Neuron (in vitro differentiated cells): ENCODE measurements around the gene EEF1AKMT3.

Source experiments
- H2AFZ ChIP-seq: one replicate; pipeline ENCODE4 v1.6.1; 2013; ENCODE audit warnings: low read depth, mild to moderate bottlenecking, inconsistent platforms, low read length, moderate library complexity
- H3K27me3 ChIP-seq: one replicate; pipeline ENCODE4 v1.6.1; 2013; ENCODE audit warnings: low read length; ENCODE audit not compliant: insufficient read depth
- H3K36me3 ChIP-seq: one replicate; pipeline ENCODE4 v1.6.1; 2013; ENCODE audit warnings: low read length; ENCODE audit not compliant: insufficient read depth
- H3K4me1 ChIP-seq: one replicate; pipeline ENCODE4 v1.6.1; 2013; ENCODE audit warnings: low read length; ENCODE audit not compliant: insufficient read depth
- H3K4me3 ChIP-seq: 2 replicates; pipeline ENCODE4 v1.5.1; 2013; ENCODE audit warnings: mild to moderate bottlenecking, low read length, moderate library complexity
- H3K9me3 ChIP-seq: one replicate; pipeline ENCODE4 v1.6.1; 2013; ENCODE audit warnings: low read length

The EEF1AKMT3 gene

GRCh38 chr12:57730336-57731067 lies 41.9 kb upstream of the EEF1AKMT3 start:
- Histone ChIP-seq H3K27me3 (no peaks in the 10 kb centered on the region), H3K4me3 (no peak overlapping the region), H2AFZ (no peak overlapping the region), H3K9me3 (peaks cover 3% of the 10 kb centered on the region), H3K4me1 (peaks cover 9% of the 10 kb centered on the region), H3K36me3 (peaks cover 22% of the 10 kb centered on the region)

- H3K27me3 ChIP-seq = no peaks in the 10 kb centered on the region
- no peak overlapping the region for H3K4me3 ChIP-seq
- H3K36me3 ChIP-seq = peaks cover 17% of the 10 kb centered on the region
- no peak overlapping the region for H2AFZ ChIP-seq
- H3K4me1 ChIP-seq = peaks cover 19% of the 10 kb centered on the region
- no peaks in the 10 kb centered on the region for H3K9me3 ChIP-seq
Measured at GRCh38 chr12:57731411-57732080, 40.9 kb upstream of the EEF1AKMT3 start.

GRCh38 chr12:57732270-57732669 lies 40.1 kb upstream of the EEF1AKMT3 start:
- Histone ChIP-seq H2AFZ (no peak overlapping the region), H3K36me3 (peaks cover 13% of the 10 kb centered on the region), H3K4me1 (peaks cover 25% of the 10 kb centered on the region), H3K4me3 (no peak overlapping the region), H3K27me3 (no peaks in the 10 kb centered on the region), H3K9me3 (no peaks in the 10 kb centered on the region)

- Histone ChIP-seq H3K4me1 (peaks cover 27% of the 10 kb centered on the region), H2AFZ (no peak overlapping the region), H3K4me3 (no peak overlapping the region), H3K27me3 (no peaks in the 10 kb centered on the region), H3K9me3 (no peaks in the 10 kb centered on the region), H3K36me3 (peaks cover 13% of the 10 kb centered on the region)
Measured at GRCh38 chr12:57732726-57733593, 39.5 kb upstream of the EEF1AKMT3 start.

GRCh38 chr12:57733928-57734327 lies 38.5 kb upstream of the EEF1AKMT3 start:
- Histone ChIP-seq H3K9me3 (no peaks in the 10 kb centered on the region), H3K4me3 (no peak overlapping the region), H3K36me3 (peaks cover 13% of the 10 kb centered on the region), H3K4me1 (peaks cover 28% of the 10 kb centered on the region), H2AFZ (no peak overlapping the region), H3K27me3 (no peaks in the 10 kb centered on the region)

- H3K36me3 ChIP-seq = peaks cover 9% of the 10 kb centered on the region
Measured at GRCh38 chr12:57734591-57734990, 37.8 kb upstream of the EEF1AKMT3 start.

GRCh38 chr12:57735198-57735855 lies 37.1 kb upstream of the EEF1AKMT3 start:
- peaks cover 6% of the 10 kb centered on the region for H3K36me3 ChIP-seq
- peak overlapping the region; percentile 14 for H2AFZ ChIP-seq
- peaks cover 38% of the 10 kb centered on the region for H3K4me1 ChIP-seq
- H3K9me3 ChIP-seq = no peaks in the 10 kb centered on the region
- H3K4me3 ChIP-seq = peak overlapping the region; percentile 16
- H3K27me3 ChIP-seq = no peaks in the 10 kb centered on the region

More at GRCh38 chr12:57734591-57734990, 37.8 kb upstream of the EEF1AKMT3 start:
- H3K4me1 ChIP-seq = peaks cover 34% of the 10 kb centered on the region
- no peaks in the 10 kb centered on the region for H3K9me3 ChIP-seq
- H3K27me3 ChIP-seq = no peaks in the 10 kb centered on the region
- no peak overlapping the region for H3K4me3 ChIP-seq
- H2AFZ ChIP-seq = no peak overlapping the region

GRCh38 chr12:57735952-57736740 lies 36.3 kb upstream of the EEF1AKMT3 start:
- Histone ChIP-seq H3K27me3 (no peaks in the 10 kb centered on the region), H3K4me1 (peaks cover 41% of the 10 kb centered on the region), H3K36me3 (peaks cover 3% of the 10 kb centered on the region), H2AFZ (peak overlapping the region; percentile 14), H3K4me3 (peak overlapping the region; percentile 16), H3K9me3 (no peaks in the 10 kb centered on the region)

GRCh38 chr12:57736741-57737466 lies 35.5 kb upstream of the EEF1AKMT3 start:
- peak overlapping the region; percentile 16 for H3K4me3 ChIP-seq
- H3K27me3 ChIP-seq = no peaks in the 10 kb centered on the region
- H2AFZ ChIP-seq = no peak overlapping the region
- no peaks in the 10 kb centered on the region for H3K36me3 ChIP-seq
- peaks cover 45% of the 10 kb centered on the region for H3K4me1 ChIP-seq
- no peaks in the 10 kb centered on the region for H3K9me3 ChIP-seq

GRCh38 chr12:57737467-57738460 lies 34.6 kb upstream of the EEF1AKMT3 start:
- peaks cover 45% of the 10 kb centered on the region for H3K4me1 ChIP-seq
- peak overlapping the region; percentile 61 for H3K4me3 ChIP-seq
- no peaks in the 10 kb centered on the region for H3K27me3 ChIP-seq
- H2AFZ ChIP-seq = peak overlapping the region; percentile 18
- H3K36me3 ChIP-seq = no peaks in the 10 kb centered on the region
- H3K9me3 ChIP-seq = no peaks in the 10 kb centered on the region
